GM21515 (cell line): ENCODE measurements around the gene SCD.
"Not testable (repeated sequence)": the region's sequence is repeated elsewhere in the genome, so short reads cannot be mapped to it uniquely, and the experiment has no call there.

Source experiments
- ATAC-seq: cut with Tn5 transposase; IDR thresholded peaks from one replicate; pipeline ENCODE4 v1.9.1; 2021; ENCODE audit not compliant: unreplicated experiment

Gene SCD

DNA sequence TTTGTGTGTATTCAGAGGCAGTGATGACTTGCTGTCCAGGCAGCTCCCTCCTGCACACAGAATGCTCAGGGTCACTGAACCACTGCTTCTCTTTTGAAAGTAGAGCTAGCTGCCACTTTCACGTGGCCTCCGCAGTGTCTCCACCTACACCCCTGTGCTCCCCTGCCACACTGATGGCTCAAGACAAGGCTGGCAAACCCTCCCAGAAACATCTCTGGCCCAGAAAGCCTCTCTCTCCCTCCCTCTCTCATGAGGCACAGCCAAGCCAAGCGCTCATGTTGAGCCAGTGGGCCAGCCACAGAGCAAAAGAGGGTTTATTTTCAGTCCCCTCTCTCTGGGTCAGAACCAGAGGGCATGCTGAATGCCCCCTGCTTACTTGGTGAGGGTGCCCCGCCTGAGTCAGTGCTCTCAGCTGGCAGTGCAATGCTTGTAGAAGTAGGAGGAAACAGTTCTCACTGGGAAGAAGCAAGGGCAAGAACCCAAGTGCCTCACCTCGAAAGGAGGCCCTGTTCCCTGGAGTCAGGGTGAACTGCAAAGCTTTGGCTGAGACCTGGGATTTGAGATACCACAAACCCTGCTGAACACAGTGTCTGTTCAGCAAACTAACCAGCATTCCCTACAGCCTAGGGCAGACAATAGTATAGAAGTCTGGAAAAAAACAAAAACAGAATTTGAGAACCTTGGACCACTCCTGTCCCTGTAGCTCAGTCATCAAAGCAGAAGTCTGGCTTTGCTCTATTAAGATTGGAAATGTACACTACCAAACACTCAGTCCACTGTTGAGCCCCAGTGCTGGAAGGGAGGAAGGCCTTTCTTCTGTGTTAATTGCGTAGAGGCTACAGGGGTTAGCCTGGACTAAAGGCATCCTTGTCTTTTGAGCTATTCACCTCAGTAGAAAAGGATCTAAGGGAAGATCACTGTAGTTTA lies 15.8 kb downstream of the SCD start:
- ATAC-seq = no peak

GRCh38 chr10:100364175-100364574 lies 17.1 kb downstream of the SCD start:
- no peak for ATAC-seq

DNA sequence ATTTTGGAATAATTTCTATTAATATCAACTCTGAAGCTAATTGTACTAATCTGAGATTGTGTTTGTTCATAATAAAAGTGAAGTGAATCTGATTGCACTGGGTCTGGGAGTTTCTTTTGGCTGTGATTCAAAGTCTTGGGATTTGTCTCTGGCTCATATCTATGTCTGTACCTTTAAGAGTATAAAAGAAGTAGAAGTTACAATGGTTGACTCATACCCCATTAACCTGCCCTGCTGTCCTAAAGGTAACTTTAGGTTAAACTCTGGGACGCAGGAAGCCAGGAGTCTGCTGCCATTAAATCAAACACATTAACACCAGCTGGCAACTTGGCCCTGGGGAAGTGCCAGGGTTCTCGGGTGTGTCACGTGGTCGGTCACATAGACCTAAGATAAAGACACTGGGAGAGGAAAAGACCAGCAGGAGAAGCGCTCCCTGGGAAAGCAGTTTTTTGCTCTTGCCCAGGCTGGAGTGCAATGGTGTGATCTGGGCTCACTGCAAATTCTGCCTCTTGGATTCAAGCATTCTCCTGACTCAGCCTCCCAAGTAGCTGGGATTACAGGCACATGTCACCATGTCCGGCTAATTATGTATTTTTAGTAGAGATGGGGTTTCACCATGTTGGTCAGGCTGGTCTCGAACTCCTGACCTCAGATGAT lies 17.8 kb downstream of the SCD start:
- no peak for ATAC-seq

- ATAC-seq = no peak
Observed at GRCh38 chr10:100368721-100369120, 21.7 kb downstream of the SCD start.

- ATAC-seq = no peak
Observed at GRCh38 chr10:100370714-100371481, 23.9 kb downstream of the SCD start.

DNA sequence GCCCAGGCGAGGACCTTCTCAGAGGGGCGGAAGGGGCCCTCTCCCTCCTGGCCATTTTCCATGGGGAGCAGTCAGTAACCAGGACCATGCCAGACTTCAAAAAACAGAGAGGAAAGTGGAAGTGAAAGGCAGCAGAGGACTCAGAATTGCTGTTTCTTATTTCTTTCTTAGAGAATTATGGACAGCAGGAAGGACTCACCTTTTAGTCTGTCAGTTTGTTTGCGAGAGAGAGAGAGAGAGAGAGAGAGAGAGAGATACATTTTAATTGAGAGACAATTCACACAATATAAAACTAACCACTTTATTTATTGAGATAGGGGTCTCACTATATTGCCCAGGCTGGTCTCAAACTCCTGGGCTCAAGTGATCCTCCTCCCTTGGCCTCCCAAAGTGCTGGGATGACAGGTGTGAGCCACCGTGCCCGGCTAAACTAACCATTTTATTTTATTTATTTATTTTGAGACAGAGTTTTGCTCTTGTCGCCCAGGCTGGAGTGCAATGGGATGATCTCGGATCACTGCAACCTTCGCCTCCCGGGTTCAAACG lies 24.5 kb downstream of the SCD start:
- ATAC-seq = no peak

GRCh38 chr10:100372415-100373297 lies 25.6 kb downstream of the SCD start:
- ATAC-seq = no peak

DNA sequence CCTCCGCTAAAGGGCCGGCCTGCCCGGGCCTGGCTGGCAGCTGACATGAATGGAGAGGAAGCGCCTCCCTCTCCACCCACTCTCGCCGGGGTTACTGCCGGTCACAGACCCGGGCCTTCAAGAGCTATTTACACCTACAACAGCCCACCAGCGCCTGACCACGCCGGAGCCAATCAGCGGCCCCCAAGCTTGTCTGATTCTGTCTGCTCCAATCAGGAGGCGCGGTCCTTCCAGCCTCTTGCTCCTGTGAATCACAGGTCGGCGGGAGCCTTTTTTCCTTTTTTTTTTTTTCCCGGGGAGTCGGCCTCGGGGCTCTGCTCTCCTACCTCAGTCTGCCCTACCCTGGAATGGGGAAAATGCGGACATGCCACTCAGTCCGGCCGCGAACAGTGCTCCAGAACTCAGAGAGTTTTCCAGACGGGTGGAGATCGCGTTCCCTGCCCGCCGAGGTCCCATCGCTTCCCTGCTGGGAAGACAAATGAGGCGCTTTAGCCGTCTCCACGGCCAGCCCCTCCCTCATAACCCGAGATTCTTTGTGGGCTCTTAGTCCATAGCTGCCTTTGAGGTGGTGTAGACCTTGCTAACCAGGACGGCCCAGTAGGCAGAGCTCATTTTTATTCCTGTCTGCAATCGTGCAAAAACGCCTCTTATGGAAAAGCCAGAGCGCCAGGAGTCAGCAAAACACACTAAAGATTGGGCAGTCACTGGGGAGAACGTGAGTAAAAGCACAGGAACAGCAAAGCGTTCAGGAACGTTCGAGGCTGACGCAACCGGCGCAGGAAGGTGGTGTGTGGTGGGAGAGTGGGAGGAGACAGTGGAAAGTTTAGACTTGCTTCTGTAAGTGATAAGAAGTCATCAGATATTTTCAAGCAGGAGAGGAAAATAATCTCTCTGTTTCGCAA lies 26.5 kb downstream of the SCD start:
- ATAC-seq = peak; percentile 96

DNA sequence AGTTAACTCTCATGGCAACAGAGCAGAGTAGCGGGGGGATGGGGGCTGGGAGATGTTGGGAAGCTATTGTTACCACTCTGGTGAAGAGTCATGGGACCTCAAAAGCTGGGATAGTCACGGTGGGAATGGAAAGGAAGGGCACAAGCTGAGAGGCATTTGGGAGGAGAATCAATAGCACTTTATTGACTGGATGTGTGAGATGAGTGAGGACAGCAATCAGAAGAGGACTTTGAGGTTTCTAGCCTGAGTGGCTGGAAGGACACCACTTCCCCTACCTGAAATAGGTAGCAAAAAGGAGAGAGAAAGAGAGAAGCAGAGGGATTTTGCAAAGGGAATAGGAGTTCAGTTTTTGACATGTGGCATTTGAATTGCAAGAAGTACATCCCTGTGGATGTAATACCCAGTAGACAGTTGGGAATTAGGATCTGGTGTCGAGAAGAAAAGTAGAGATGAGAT lies 27.2 kb downstream of the SCD start:
- ATAC-seq = no peak

- not testable (repeated sequence) for ATAC-seq
Observed at GRCh38 chr10:100374677-100375353, 27.8 kb downstream of the SCD start.

GRCh38 chr10:100376656-100377055 lies 29.6 kb downstream of the SCD start:
- not testable (repeated sequence) for ATAC-seq

GRCh38 chr10:100377830-100378229 lies 30.8 kb downstream of the SCD start:
- ATAC-seq = no peak

DNA sequence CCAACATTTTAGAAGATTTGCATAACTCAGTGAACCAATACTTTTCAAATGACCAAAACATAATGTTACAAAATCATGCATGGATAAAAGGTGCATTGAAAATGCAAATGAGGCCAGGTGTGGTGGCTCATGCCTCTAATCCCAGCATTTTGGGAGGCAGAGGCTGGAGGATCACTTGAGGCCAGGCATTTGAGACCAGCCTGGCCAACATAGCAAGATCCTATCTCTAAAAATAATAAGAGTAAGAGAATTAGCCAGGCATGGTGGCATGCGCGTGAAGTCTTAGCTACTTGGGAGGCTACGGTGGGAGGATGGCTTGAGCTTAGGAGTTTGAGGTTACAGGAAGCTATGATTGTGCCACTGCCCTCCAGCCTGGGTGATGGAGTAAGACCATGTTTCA lies 33.4 kb downstream of the SCD start:
- ATAC-seq = no peak

DNA sequence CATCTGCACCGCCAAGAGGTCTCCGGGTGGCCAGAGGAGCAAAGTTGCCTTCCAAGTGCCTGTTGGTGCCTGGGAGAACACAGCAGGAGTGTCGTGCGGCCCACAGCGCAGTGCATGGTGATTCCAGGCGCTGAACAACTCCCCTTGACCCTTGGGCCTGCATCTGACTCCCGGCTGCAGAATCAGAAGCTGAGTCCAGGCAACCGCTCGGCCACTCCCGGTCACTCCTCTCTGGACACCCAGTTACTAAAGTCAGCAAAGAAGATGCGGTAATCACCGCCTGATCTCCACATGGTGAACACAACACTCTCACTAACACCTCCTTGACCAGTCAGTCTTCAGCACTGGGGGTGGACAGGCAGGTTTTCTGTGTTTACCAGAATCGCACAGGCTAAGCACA lies 35.5 kb downstream of the SCD start:
- no peak for ATAC-seq

GRCh38 chr10:100383251-100383650 lies 36.2 kb downstream of the SCD start:
- no peak for ATAC-seq

GRCh38 chr10:100391163-100392002 lies 44.4 kb downstream of the SCD start:
- no peak for ATAC-seq

- ATAC-seq = no peak
Observed at GRCh38 chr10:100392686-100393003, 45.6 kb downstream of the SCD start.

DNA sequence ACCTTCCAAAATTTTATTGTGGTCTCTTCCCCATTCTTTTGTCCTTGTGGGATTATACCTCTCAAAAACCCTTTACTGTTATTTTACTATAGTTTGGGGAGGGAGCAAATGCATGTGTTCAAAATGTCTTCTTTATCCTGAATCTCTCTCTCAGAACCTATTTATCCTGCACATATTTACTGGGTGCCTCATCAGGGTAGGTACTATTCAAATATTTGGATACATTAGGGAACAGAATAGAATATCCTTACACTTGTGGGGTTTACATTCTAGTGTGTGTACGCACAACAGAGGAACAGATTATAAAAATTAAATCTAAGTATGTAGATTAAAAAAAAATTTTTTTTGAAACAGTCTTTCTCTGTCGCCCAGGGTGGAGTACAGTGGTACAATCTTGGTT lies 48.6 kb downstream of the SCD start:
- ATAC-seq = no peak
